ENCODE measurements around the gene RNASE7. TPM values are rescaled to one million over a fixed set of nuclear protein-coding genes. Genes with fewer than 3 reads are reported as not detected.
A peak's percentile ranks its signal among the peaks of the same experiment; 100 is the strongest.
"Not testable (repeated sequence)": the region's sequence is repeated elsewhere in the genome, so short reads cannot be mapped to it uniquely, and the experiment has no call there.

The RNASE7 gene
- total RNA-seq, 1 donor from 2014 or later: 0.13 TPM

- ATAC-seq: peak; percentile 1
- DNase-seq (ENCODE audit: low spot score): no peak
These were observed 19.0 kb upstream of the RNASE7 start for GRCh38 chr14:21023174-21023573.

DNA sequence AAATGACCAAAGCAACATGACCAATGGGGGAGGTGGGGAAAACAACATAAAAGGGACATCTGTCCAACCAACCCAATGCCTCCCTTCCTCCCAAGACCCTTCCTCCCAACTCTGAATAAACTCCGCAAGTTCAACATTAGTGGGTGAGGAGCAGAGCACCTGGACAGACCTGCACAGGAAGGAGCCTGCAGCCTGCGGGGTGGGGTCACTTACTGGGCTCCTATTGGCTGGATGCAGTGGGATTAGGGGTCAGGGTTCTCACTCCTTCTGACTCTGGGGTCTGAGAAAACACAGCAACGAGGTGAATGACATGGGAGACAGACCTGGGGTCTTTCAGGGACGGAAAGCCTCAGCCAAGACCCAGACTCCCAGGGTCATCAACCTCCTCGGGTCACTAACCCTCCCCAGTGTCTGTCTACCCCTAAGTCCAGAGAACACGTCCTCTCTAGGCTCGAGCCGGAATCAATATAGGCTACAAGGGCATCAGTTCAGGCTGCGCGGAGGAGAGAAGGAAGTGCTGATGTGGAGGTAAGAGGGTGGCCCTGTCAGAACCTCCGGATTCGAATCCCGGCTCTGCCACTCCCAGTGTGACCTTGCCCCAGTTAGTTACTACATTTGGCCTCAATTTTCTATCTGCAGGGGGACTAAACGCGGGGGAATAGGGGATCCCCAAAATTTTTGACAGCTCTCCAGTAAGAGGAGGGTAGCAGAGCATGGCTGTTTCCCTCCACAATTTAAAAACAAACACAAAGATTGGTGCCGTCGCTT is 18.2 kb upstream of the RNASE7 start:
- ATAC-seq: peak; percentile 69
- peak; percentile 76 for DNase-seq (ENCODE audit: low spot score)

- peak; percentile 89 for DNase-seq (ENCODE audit: low spot score)
- peak; percentile 87 for ATAC-seq
These were observed 17.4 kb upstream of the RNASE7 start, which contains the start of gene NDRG2 for GRCh38 chr14:21024585-21025370. NDRG2 (minus strand) TSS chr14:21025061; CDS start chr14:21023315, 1,746 bp downstream.

DNA sequence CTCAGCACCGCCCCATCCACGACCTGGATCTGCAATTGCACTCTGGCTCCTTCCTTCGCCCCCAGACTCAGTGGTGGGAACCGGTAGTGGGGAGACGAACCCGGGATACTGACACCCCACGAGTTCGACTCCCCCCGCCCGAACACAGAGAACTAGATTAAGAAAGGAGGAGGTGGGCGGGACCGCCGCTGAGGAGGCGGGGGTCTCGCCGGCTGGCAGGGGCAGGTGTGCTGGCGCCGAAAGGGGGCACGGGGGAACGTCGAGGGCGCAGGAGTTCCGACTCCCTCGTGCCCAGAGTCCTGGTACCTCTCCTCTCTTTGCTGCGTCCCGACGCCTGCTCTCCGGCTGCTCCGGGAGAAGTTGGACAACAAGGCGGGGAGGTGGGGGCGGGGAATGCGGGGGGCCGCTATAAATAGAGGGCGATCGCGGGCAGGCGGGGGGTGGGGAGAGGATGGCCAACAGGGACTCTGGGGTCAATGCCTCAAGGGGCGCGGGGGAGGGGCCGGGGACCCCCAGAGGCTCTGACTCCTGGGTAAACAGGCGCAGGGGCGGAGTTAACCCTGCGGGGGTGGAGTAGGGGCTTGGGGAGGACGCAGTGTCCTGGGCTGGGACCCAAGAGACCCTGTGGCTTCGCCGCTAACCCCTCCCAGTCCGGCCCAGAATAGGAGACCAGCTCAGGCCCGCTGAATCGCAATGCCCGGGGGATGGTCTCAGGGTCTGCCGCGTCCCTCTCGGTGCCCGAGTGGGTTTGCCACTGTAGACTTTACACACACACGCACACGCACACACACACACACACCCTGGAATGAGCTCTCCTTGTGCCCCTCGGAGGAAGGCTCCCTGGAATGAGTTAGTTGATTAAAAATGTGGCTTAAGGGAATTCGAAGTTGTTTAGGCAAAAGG is 16.5 kb upstream of the RNASE7 start:
- ATAC-seq (peak; percentile 41), DNase-seq (ENCODE audit: low spot score) (peak; percentile 72)

GRCh38 chr14:21026274-21026987 is 15.7 kb upstream of the RNASE7 start:
- DNase-seq (ENCODE audit: low spot score) (no peak), ATAC-seq (no peak)

DNA sequence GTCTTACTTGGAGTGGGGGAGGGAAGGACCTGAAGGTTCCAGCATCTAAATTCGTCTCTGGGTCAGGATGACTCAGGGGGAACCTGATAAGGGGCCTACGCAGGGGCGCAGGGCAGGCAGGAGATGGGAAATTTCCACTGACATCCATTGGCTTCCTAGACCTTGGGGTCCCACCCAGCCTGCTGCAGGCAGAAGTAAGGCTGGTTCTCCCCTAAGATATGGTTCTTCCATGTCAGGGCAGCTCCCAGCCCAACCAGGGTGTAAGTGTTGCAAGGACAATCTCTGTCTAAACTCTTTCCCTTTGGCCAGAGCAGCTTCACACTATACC is 15.2 kb upstream of the RNASE7 start:
- ATAC-seq: no peak
- DNase-seq (ENCODE audit: low spot score): no peak

DNA sequence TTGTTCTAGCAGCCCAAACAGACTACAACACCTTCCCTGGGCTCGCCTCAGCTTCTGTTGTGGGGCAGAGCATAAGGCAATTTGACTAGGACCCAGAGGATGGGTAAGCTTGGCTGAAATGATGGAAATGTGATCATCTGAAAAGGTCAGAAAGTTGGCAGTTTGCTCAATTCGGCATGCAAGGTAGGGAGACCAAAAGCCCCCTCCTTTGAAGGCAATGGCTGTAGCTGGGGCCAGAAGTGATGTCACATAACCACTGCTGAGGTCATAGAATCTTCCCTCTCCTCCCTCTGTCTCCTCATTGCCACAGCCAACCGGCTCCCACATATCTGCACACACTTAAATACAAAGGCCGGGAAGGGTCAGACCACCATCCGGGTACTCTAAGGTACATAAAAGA is 12.2 kb upstream of the RNASE7 start, which contains the start of gene TPPP2:
Gene TPPP2, plus strand, starts transcription at position 301 of the 400 bp plus-strand sequence. CDS start 365 bp downstream, outside the sequence.
- DNase-seq (ENCODE audit: low spot score) (no peak), ATAC-seq (no peak)

DNA sequence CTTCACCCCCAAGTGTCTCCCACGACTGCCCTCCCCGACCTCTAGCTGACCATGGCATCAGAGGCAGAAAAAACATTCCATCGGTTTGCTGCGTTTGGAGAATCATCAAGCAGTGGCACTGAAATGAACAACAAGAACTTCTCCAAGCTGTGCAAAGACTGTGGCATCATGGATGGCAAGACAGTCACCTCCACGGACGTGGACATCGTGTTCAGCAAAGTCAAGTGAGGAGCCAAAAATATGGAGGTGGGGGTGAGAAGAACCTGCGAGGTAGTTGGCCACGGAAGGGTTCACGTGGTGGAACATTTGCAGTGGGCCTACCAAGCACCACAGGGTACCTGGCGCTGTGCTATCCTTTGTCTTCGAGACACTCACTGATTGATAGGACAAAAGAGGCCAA is 11.6 kb upstream of the RNASE7 start:
- DNase-seq (ENCODE audit: low spot score) (no peak), ATAC-seq (no peak)

DNA sequence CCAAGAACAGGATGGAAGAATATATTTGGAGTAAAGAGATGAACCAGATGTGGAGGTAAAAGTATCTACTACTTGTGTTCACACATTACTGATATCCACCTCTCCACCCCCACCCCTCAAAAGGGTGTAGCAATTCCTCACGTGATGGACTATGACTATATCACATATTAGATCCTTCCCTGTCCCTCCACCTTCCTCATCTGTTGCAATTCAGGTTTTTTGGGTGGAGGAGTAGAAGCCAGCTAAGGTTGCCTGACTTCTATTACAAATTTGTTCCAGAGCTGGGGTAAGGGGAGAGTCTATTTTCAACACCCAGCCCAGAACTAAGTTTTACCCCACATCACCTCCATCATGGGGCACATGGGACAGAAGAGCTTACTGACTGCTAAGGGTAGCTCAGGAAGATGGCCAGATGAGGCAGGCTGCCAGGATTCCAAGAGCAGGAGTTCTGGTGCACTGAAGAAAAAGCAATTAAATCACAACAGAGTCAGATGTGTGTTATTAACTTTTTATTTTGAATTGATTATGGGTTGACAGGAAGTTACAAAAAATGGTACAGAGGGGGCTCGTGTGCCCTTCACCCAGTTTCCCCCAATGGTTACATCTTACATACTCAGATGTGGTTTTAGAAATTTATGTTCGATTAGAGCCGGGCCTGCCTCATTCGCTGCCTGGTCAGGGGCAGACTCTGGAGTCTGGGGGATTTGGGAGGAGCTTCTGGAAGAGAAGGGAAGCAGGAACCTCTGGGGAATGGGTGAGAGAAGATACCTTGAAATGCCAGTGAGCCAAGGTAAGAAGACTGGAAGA is 9.6 kb upstream of the RNASE7 start:
- ATAC-seq: no peak
- no peak for DNase-seq (ENCODE audit: low spot score)

DNA sequence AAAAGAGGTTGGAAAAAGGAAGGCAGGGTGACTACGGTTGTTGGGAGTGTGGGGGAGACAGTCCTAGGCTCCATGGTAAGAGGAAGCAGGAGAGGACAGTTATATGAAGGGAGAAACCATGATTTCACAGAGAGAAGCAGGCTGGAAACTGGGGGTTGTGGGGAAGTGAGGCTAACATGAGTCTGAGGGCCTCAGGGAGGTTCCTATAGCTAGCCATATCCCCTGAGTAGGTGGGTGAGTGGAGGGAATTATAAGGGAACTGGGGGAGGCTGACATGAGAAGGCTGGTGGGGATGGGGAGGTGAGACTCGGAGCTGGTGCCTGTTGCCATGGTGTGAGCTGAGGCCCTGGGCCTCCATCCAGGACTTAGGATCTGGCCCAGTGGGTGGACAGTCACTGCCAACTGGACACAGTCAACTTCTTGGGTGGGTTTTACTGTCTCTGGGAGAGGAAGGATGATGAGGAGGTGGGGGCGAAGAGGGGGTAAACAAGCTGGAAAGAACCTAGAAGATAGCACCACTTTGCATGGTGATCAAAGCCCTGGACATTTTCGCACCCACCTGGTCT is 8.9 kb upstream of the RNASE7 start:
- no peak for ATAC-seq
- no peak for DNase-seq (ENCODE audit: low spot score)

DNA sequence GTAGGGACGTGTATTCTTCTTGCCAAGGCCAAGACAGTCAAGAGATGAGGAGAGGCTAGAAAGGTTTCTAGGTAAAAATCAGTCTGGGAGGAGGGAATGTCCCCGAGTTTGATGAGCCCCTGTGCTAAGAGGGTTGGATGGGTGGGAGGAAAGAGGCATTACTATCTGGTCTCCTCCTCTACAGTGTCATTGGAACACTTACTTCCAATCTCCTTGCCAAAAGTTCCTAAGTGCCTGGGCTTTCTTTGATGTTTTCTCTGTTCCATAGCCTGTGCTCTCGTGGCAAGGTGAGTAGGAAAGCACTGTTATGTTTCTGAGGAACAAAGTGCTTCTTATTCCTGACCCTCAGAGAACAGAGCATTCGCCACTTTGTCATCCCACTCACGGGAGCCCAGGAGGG is 7.5 kb upstream of the RNASE7 start, which contains the start of gene RNASE13:
Gene RNASE13, minus strand, starts transcription at position 101 of the 400 bp plus-strand sequence. CDS start 519 bp downstream, outside the sequence.
- DNase-seq (ENCODE audit: low spot score) (no peak), ATAC-seq (no peak)

DNA sequence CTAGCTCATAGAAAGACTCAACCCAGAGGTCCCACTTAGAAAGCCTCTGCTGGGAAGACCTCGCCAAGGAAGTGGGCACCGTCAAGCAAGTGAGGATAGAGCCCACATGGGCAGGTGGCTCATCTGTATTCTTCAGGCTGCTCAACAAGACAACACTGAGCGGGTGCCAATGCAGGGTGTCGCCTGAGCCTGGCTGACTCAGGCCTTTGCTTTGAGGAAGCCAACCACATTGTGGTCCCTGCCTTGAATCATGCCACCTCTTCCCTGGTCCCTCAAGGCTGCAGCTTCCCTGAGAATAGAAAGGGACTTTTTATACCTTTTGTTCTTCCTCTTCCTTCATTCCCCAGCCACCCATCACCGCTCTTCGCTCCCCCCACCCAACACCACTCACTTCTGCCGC is 5.4 kb upstream of the RNASE7 start:
- DNase-seq (ENCODE audit: low spot score): no peak

GRCh38 chr14:21037156-21037555 is 5.0 kb upstream of the RNASE7 start:
- DNase-seq (ENCODE audit: low spot score): no peak
- no peak for ATAC-seq

More for the DNA sequence above, 5.4 kb upstream of the RNASE7 start:
- ATAC-seq: no peak

- peak; percentile 95 for DNase-seq (ENCODE audit: low spot score)
- peak; percentile 84 for ATAC-seq
These were observed 3.4 kb upstream of the RNASE7 start for GRCh38 chr14:21038441-21039422.

- ATAC-seq (peak; percentile 54), DNase-seq (ENCODE audit: low spot score) (no peak)
These were observed 2.4 kb upstream of the RNASE7 start for GRCh38 chr14:21039585-21040369.

DNA sequence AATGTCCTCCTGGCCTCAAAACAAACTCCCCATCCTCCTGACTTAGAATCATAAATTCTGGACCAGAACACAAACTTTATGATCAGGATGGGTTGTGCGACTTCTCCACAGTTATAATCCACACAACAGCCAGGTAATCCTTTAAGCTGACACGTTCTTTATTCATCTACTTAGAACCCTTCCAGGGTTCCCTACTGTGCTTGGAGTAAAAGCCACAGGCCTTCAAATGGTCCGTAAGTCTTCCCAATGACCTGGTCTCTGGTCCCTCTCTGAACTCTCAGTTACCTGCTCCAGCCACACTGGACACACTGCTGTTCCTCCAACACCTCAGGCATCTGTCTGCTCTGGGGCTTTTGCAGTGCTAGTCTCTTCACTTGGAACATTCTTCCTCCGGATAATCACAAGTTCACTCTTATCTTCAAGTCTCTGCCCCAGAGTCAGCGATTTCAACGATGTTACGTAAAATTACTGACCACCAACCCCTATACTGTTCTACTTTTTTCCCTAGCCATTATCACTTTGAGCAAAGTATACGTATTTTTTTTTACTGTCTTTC is 1.7 kb upstream of the RNASE7 start:
- ATAC-seq (no peak), DNase-seq (ENCODE audit: low spot score) (no peak)

- DNase-seq (ENCODE audit: low spot score); ATAC-seq: not testable (repeated sequence)
These were observed 1.2 kb upstream of the RNASE7 start for GRCh38 chr14:21040941-21041340.

All from left lobe of liver (tissue), 2 donors.